OCI-LY1 (cell line): Measurements from ENCODE around the gene DDOST.

Experiments
- EZH2 ChIP-seq: fragments of 200-600 bp; sonication (generic), shearing (Covaris generic); IDR thresholded peaks from 2 replicates; pipeline ENCODE4 v1.8.0; 2017; ENCODE audit warnings: borderline replicate concordance, mixed run types, mild to moderate bottlenecking, antibody characterized with exemption, low read length, moderate library complexity, mixed read lengths
- TF ChIP-seq, protein P1 (sequence below): fragments of 200-600 bp; sonication (generic), shearing (Covaris generic); IDR thresholded peaks from 2 replicates; pipeline ENCODE4 v1.5.1; 2017; ENCODE audit warnings: mild to moderate bottlenecking, antibody characterized with exemption, low read length, moderate library complexity, mixed read lengths

DNA sequence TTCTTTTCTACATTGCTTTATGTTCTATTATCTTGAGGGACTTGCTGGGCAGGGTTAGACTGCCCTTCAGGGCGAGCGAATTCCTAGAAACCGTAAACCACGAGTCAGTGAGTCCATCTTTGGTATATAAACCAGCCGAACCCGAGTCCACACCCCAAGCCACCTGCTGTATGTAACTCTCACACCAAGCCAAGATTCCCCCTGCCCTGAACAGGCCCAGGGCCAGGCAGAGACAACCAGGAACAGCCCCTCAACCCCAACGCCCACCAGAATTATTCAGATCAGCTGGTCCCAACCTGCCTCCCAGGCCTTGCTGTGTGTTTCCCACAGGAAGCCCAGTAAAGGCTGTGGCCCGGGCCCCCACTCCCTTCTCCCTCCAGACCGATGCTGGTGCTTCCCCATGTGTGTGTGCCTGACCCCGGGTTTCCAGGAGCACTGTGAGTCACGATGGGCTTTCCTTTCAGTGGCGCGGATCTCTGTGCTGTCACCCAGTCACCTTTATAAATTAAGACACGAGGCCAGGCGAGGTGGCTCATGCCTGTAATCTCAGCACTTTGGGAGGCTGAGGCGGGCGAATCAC lies 39.6 kb upstream of the DDOST start:
- TF ChIP-seq, protein P1, sequence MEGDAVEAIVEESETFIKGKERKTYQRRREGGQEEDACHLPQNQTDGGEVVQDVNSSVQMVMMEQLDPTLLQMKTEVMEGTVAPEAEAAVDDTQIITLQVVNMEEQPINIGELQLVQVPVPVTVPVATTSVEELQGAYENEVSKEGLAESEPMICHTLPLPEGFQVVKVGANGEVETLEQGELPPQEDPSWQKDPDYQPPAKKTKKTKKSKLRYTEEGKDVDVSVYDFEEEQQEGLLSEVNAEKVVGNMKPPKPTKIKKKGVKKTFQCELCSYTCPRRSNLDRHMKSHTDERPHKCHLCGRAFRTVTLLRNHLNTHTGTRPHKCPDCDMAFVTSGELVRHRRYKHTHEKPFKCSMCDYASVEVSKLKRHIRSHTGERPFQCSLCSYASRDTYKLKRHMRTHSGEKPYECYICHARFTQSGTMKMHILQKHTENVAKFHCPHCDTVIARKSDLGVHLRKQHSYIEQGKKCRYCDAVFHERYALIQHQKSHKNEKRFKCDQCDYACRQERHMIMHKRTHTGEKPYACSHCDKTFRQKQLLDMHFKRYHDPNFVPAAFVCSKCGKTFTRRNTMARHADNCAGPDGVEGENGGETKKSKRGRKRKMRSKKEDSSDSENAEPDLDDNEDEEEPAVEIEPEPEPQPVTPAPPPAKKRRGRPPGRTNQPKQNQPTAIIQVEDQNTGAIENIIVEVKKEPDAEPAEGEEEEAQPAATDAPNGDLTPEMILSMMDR, result no peak
- no peak for TF ChIP-seq EZH2
